ENCODE results near the gene IFNGR2. TPM values are rescaled to one million over a fixed set of nuclear protein-coding genes. Genes with fewer than 3 reads are reported as not detected.

IFNGR2 gene
- total and polyA plus RNA-seq, 2 of the 13 experiments (the other 11 are each of a cell fraction or from before 2014, with no cell fraction given), result 61.3 to 117 TPM

GRCh38 chr21:33479679-33480480, 76.7 kb downstream of the IFNGR2 start, which contains the start of gene TMEM50B (continued):
- peak; percentile 1; the same call in 1 of the 2 replicates for TF ChIP-seq ZNF768 (CRISPR knock-in tag; IDR thresholded peaks at IDR 0.05)
- TF ChIP-seq, protein P1, sequence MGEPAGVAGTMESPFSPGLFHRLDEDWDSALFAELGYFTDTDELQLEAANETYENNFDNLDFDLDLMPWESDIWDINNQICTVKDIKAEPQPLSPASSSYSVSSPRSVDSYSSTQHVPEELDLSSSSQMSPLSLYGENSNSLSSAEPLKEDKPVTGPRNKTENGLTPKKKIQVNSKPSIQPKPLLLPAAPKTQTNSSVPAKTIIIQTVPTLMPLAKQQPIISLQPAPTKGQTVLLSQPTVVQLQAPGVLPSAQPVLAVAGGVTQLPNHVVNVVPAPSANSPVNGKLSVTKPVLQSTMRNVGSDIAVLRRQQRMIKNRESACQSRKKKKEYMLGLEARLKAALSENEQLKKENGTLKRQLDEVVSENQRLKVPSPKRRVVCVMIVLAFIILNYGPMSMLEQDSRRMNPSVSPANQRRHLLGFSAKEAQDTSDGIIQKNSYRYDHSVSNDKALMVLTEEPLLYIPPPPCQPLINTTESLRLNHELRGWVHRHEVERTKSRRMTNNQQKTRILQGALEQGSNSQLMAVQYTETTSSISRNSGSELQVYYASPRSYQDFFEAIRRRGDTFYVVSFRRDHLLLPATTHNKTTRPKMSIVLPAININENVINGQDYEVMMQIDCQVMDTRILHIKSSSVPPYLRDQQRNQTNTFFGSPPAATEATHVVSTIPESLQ (CRISPR knock-in tag; conservative IDR thresholded peaks at IDR 0.05), result no peak
- TF ChIP-seq ARID2 (CRISPR knock-in tag; IDR thresholded peaks at IDR 0.05; ENCODE audit: borderline replicate concordance), result no peak
- no peak for TF ChIP-seq ZNF367 (CRISPR knock-in tag; IDR thresholded peaks at IDR 0.05; ENCODE audit: borderline replicate concordance)
- TF ChIP-seq PBX2 (CRISPR knock-in tag; IDR thresholded peaks at IDR 0.05), result no peak
- TF ChIP-seq GATAD2A (CRISPR knock-in tag; IDR thresholded peaks at IDR 0.05), result 0 out of 2 replicates have a peak, but pooled peaks have one; percentile 19
- peak; percentile 33; the same call in 1 of the 2 replicates for TF ChIP-seq SMAD1 (CRISPR knock-in tag; IDR thresholded peaks at IDR 0.05; ENCODE audit: borderline replicate concordance, low read depth)
- TF ChIP-seq, protein P2, sequence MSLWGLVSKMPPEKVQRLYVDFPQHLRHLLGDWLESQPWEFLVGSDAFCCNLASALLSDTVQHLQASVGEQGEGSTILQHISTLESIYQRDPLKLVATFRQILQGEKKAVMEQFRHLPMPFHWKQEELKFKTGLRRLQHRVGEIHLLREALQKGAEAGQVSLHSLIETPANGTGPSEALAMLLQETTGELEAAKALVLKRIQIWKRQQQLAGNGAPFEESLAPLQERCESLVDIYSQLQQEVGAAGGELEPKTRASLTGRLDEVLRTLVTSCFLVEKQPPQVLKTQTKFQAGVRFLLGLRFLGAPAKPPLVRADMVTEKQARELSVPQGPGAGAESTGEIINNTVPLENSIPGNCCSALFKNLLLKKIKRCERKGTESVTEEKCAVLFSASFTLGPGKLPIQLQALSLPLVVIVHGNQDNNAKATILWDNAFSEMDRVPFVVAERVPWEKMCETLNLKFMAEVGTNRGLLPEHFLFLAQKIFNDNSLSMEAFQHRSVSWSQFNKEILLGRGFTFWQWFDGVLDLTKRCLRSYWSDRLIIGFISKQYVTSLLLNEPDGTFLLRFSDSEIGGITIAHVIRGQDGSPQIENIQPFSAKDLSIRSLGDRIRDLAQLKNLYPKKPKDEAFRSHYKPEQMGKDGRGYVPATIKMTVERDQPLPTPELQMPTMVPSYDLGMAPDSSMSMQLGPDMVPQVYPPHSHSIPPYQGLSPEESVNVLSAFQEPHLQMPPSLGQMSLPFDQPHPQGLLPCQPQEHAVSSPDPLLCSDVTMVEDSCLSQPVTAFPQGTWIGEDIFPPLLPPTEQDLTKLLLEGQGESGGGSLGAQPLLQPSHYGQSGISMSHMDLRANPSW (CRISPR knock-in tag; IDR thresholded peaks at IDR 0.05; ENCODE audit: borderline replicate concordance), result no peak
- TF ChIP-seq, protein P3, sequence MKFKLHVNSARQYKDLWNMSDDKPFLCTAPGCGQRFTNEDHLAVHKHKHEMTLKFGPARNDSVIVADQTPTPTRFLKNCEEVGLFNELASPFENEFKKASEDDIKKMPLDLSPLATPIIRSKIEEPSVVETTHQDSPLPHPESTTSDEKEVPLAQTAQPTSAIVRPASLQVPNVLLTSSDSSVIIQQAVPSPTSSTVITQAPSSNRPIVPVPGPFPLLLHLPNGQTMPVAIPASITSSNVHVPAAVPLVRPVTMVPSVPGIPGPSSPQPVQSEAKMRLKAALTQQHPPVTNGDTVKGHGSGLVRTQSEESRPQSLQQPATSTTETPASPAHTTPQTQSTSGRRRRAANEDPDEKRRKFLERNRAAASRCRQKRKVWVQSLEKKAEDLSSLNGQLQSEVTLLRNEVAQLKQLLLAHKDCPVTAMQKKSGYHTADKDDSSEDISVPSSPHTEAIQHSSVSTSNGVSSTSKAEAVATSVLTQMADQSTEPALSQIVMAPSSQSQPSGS (CRISPR knock-in tag; IDR thresholded peaks at IDR 0.05), result no peak; the same call in 1 of the 2 replicates
- TF ChIP-seq ZNF496 (CRISPR knock-in tag; IDR thresholded peaks at IDR 0.05; ENCODE audit: insufficient replicate concordance), result no peak
- no peak; the same call in 1 of the 2 replicates for TF ChIP-seq ZNF749 (CRISPR knock-in tag; IDR thresholded peaks at IDR 0.05; ENCODE audit: borderline replicate concordance)
- no peak; the same call in 1 of the 2 replicates for TF ChIP-seq ZMAT3 (CRISPR knock-in tag; conservative IDR thresholded peaks at IDR 0.05)
- no peak; the same call in none of the 2 replicates for TF ChIP-seq POGK (CRISPR knock-in tag; conservative IDR thresholded peaks at IDR 0.05)
- TF ChIP-seq EZH2 (conservative IDR thresholded peaks at IDR 0.05; ENCODE audit: low read depth, low read length), result no peak
- no peak for TF ChIP-seq PCBP2 (optimal IDR thresholded peaks at IDR 0.05; ENCODE audit: low read depth, low read length, poor library complexity, severe bottlenecking)
- TF ChIP-seq EHMT2 (IDR thresholded peaks at IDR 0.05; ENCODE audit: borderline replicate concordance, low read depth, low read length), result no peak
- TF ChIP-seq SMAD3 (CRISPR knock-in tag; IDR thresholded peaks at IDR 0.05), result peak; percentile 83
- no peak for TF ChIP-seq ZNF296 (CRISPR knock-in tag; conservative IDR thresholded peaks at IDR 0.05)

Data from HepG2 (cell line).